SH-SY5Y (cell line): ENCODE data around the gene KCNQ1OT1.

Source experiments
- GATA2 ChIP-seq: IDR thresholded peaks from 2 replicates; pipeline ENCODE4 v1.6.1; 2011; ENCODE audit warnings: mild to moderate bottlenecking, low read depth, low read length
- GATA3 ChIP-seq: IDR thresholded peaks from 2 replicates; pipeline ENCODE4 v1.6.1; 2011; ENCODE audit warnings: low read depth, mild to moderate bottlenecking, low read length, moderate library complexity

GRCh38 chr11:2630679-2631078 lies 69.1 kb downstream of the KCNQ1OT1 start:
- TF ChIP-seq GATA2 = no peak
- no peak for TF ChIP-seq GATA3
